Hindlimb muscle (tissue), 1 donor: ENCODE results near the gene DBX1. TPM values are rescaled to one million over a fixed set of nuclear protein-coding genes. Genes with fewer than 3 reads are reported as not detected.

ENCODE experiments used
- DNase-seq: peaks from one replicate; pipeline ENCODE4 v3.0.0-alpha.2; 2013
- polyA plus RNA-seq: library from polyadenylated mRNA; unstranded; fragments of 120-200 nt; gene quantifications from one replicate; pipeline ENCODE4 v1.2.1, GENCODE V29; 2013; ENCODE audit not compliant: insufficient read length

Gene DBX1
- polyA plus RNA-seq, 1 donor, result 8.0 TPM

DNA sequence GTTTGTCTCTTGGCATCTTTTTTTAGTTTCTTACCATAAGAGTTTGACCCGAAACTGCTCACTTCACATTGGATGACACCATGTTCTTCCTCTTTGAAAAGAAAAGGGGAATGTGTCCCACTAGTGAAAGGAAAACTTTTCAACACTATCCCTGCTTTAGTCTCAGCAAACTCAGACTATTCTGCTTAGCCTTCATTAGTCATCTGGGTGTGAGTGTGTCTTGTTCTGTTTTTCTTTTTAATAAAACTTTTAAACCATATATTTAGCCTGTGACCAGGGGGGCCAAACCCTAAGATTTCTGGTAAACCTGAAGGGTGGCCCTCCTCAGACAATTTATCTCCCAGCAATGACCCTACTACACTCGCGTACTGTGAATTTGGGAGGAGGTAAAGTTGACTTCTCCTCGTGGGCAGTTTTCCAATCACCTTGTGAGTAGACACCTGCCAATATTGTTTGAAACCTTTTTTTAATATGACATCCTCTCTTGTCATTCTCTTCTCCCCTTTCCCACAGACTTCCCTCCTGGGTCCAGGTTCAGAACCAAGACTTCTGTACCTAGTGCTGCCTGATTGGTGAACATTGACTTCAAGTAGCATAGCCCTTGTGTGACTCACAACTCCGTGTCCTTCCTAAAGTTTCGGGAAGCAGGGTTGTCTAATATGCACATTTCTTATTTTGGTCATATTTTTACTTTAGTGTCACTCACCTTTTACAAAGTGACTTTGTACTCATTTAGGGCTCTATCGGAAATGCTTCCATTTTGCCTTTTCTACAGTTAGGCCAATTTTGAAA is 39.9 kb downstream of the DBX1 start:
- DNase-seq, result no peak

DNA sequence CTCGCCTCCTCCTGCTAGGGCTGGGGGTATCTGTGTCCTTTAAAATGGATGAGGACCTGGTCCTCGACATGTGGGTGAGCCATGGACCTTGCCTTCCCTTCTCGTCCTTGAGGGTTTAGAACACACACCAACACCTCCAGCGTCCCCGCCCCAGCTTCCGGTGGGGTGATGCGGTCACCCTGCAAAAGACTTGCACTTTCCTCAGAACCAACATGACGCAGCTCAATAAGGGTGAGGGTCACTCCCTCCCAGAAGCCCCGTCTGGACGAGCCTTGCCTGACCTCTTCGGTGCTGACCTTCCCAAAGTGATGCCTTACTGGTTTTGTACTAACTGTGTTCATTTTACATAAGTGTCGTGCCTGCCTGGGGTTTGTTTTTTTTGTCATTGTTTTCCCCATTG is 41.0 kb downstream of the DBX1 start:
- DNase-seq, result no peak

DNA sequence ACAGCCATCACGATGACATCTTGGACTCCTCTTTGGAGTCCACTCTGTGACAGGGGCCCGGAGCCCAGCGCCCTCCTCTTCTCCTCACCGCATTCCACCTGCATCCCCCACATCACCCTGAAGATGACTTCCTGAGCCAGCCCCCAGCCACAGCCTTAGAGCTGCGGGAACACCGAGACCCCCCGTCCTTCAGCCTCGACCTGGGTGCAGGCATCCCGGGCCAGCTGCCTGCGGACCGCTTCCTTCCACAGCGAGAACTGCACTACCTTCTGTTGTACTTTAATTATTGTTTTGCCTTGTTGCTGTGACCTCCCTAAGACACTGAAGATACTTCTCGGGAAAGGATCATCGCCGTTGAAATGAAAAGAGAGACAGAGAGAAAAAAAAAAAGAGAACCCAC is 42.1 kb downstream of the DBX1 start:
- DNase-seq, result no peak

DNA sequence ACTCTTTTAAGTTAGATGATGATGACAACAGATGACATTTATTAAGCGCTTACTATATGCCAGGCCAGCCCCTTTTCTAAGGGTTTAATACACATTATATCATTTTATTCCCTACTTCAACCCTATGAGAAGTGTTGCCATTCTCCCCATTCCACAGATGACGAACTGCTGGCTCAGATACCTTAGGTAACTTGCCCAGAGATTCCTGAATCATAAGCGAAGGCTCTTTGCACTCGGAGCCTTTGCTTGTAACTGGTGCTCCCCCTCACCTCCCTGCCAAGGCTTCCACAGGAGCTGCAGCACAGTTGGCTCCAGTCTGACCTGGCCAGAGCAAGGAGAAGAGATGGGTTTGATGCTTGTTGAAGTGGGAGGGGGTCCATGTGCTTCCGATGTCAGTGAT is 43.0 kb downstream of the DBX1 start:
- no peak for DNase-seq

DNA sequence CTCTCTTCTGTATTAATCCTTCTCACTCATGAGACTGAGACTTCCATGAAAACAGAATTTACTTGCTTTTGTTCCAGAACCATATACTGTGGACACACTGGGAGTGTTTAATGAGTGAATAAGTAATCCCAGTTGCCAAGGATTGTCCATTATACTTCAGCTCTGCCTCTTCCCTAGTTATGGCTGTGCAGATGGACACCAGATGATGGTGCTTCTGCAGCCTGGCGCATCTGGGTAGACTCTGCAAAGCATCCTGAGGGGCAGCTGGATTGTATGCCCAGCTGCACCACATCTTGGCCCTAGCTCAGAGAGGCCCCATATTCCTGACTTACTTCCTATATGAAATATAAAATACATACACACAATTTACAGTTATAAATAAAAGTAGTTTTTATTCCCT is 43.5 kb downstream of the DBX1 start:
- DNase-seq, result no peak

DNA sequence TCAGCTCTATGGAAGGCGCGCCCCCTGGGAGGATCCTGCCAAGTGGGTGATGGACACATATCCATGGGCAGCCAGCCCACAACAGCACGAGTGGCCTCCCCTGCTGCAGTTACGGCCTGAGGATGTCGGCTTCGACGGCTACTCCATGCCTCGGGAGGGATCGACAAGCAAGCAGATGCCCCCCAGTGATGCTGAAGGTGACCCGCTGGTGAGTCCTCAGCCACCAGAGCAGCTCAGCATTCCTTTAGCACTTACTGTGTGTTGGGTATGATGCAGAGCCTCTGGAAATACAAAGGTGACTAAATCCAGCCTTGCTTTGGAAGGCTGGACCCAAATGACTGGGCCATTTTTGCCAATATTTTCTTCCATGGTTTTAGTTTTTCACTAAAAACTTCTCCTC is 45.7 kb downstream of the DBX1 start:
- no peak for DNase-seq

DNA sequence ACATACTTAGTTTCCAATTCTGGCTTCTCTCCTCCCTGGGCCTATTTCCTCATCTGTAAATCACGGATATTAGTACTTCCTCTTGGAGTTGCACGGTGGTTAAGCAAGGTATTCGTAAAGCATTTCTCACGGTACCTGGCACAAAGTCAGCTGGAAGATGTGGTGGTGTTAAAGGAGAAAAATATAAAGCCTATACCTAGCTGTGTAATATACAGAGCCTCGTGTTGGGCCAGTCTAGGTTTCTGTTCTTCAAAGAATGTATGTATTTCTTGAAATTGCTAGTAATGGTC is 47.2 kb downstream of the DBX1 start:
- no peak for DNase-seq

DNA sequence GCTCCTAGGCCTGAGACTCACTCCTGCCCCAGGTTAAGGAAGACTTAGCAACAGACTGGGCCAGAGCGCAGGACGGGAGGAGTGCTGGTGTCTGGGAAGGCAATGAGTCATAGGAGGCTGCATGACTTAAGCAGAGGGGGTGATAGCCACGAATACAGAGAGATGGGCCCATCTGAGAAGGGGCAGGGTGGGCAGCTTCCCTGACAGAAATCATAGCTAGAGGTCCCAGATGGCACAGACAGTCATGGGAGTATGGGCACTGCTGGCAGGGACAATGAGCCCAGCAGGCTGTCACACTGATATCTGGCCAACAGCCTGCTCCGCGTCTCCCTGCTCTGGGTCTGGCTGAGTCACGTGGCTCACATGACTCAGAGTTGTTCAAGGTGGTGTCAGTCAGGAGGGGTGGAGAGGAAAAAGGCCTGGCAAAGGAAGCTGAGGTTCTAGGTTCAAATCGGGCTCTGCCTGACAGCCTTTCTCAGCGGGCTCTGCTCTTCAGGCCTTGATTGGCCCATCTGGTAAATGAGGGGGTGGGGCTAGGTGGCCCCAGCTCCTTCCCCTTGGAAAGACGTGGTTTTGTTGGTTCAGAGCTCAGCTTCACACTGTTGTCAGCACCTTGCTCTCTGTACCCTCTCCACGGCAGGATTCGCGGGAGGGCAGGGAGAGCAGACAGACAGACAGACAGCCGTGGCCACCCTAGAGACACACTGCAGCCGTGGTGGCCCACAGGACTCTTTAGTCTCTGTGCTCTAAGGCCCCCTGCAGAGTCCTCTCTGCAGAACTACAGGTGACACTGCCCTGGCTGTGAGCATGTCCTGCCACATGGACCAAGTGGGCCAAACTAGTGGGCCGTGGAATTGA is 47.8 kb downstream of the DBX1 start:
- DNase-seq, result no peak

DNA sequence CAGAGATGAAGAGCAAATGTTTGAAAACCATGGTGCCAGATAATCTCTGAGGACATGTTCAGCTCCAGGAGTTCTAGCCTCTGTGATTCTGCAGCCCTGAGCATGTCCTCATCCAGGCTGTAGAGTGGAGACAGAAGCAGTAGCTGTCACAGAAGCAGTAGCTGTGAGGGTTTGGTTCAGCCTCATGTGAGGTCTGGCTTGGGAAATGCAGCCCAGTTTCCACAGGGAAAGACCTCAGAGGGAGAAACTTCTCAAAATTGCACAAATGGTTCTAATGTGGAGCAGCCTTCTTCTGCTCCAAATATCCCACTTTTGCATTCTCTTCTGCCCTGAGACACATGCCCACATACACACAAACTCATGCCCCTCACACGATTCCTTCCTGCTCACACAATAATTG is 48.4 kb downstream of the DBX1 start:
- DNase-seq, result no peak

DNA sequence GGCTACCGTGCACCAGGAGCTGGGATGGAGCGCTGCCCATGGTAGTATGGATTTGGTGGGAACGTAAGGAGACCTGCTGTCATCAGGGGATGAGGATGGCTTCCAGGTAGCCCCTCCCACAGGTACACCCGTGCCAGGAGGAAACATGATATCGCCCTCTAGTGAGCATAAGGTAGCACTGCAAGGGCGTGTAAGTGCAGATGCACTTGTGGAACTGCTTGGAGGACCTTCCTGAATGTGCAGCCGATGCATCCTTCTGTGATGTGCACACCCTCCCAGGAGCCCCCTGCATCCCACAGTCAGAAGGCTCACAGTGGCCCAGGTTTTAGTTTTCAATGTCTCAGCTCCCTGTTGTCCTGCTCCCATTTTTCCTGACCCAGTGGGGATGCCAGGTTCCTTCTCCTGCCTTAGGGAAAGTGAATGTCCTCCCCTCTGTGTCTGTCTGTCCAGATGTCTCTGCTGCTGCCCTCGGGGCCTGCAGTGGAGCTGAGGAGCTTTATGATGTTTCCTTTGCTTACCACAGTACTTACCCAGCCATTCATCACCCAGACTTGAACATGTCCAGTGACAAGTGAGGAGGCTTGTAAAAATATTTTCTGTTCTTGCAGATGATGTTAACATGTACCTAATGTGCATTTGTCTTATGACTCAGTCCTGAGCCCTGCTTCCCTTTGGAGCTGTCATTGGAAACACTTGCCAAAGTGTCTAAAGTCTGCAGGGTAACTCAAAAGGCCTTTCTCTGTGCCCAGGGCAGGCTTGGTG is 49.2 kb downstream of the DBX1 start:
- no peak for DNase-seq

DNA sequence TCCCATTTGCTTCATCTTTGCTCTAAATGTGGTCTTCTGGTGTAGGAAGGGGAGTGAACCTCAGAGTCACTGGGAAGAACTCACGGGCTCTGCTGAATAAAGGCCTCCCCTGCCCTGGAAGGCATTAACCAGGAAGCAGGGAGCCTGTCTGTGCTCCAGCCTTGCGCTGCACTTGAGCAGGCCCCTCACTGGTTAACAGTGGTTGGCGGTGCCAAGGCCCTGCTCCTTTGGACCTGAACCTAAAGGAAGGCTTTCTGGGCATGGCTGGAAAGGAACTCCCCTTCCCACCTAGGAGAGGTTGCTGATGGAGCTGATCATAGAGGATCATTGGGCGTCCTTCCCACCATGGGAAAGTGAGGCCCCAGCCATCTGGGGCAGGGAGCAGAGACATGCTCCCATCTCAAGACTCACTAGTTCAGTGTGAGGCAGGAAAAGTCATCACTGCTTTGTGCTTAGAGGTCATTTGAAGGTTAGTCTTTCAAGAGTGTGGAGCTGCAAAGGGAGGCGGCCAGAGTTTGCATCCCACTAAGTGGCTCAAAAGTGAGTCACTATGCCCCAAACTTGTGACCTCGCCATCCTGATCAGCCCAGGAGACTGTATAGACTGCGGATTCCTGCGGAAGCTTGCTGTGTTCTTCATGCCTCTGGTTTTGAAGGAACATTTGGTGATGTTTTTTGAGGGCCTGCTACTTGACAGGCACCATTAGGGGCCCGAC is 50.4 kb downstream of the DBX1 start:
- DNase-seq, result no peak

Other genes with a start within 250 kb of the DBX1 start
- gene HTATIP2, start 203.2 kb upstream of the DBX1 start, polyA plus RNA-seq, result 4.0 TPM
- gene PRMT3, start 227.2 kb upstream of the DBX1 start, polyA plus RNA-seq, result 9.7 TPM